ENCODE measurements around the gene PCDHGC3.

The PCDHGC3 gene

GRCh38 chr5:141477815-141478214, 2.0 kb downstream of the PCDHGC3 start:
- H3K27me3 ChIP-seq (ENCODE audit: low read depth, low read length): no peaks in the 10 kb centered on the region
- TF ChIP-seq EZH2phosphoT487 (IDR thresholded peaks at IDR 0.05; ENCODE audit: low read depth) (no peak), CTCF (IDR thresholded peaks at IDR 0.05; ENCODE audit: low read depth, low read length) (no peak)
- no peaks in the 10 kb centered on the region for H3K9me3 ChIP-seq (ENCODE audit: insufficient read depth, low read length)
- no peak overlapping the region for H3K4me2 ChIP-seq (ENCODE audit: low read length)
- no peaks in the 10 kb centered on the region for H3K79me2 ChIP-seq (ENCODE audit: low read length)
- H3K4me3 ChIP-seq (ENCODE audit: low read length): no peak overlapping the region
- no peak overlapping the region for H3K9ac ChIP-seq (ENCODE audit: low read length)
- no peak overlapping the region for H2AFZ ChIP-seq (ENCODE audit: low read depth, low read length)
- H3K4me1 ChIP-seq (ENCODE audit: low read length): no peaks in the 10 kb centered on the region
- no peaks in the 10 kb centered on the region for H4K20me1 ChIP-seq (ENCODE audit: insufficient read depth, low read length)
- no peak overlapping the region for H3K27ac ChIP-seq (ENCODE audit: low read length)
- no peaks in the 10 kb centered on the region for H3K36me3 ChIP-seq (replicated peaks; ENCODE audit: low read depth, low read length)

- Histone ChIP-seq H3K79me2 (ENCODE audit: low read length) (no peaks in the 10 kb centered on the region), H3K36me3 (replicated peaks; ENCODE audit: low read depth, low read length) (no peaks in the 10 kb centered on the region), H3K9me3 (ENCODE audit: insufficient read depth, low read length) (no peaks in the 10 kb centered on the region), H4K20me1 (ENCODE audit: insufficient read depth, low read length) (no peaks in the 10 kb centered on the region), H3K9ac (ENCODE audit: low read length) (no peak overlapping the region), H3K4me2 (ENCODE audit: low read length) (no peak overlapping the region), H3K27me3 (ENCODE audit: low read depth, low read length) (no peaks in the 10 kb centered on the region), H3K4me3 (ENCODE audit: low read length) (no peak overlapping the region), H2AFZ (ENCODE audit: low read depth, low read length) (no peak overlapping the region), H3K27ac (ENCODE audit: low read length) (no peak overlapping the region), H3K4me1 (ENCODE audit: low read length) (no peaks in the 10 kb centered on the region)
- no peak for TF ChIP-seq EZH2phosphoT487 (IDR thresholded peaks at IDR 0.05; ENCODE audit: low read depth)
- TF ChIP-seq CTCF (IDR thresholded peaks at IDR 0.05; ENCODE audit: low read depth, low read length): no peak
These were observed 2.7 kb downstream of the PCDHGC3 start for GRCh38 chr5:141478321-141478945.

GRCh38 chr5:141479776-141480175, 4.0 kb downstream of the PCDHGC3 start:
- Histone ChIP-seq H3K4me1 (ENCODE audit: low read length) (no peaks in the 10 kb centered on the region), H3K9ac (ENCODE audit: low read length) (no peak overlapping the region), H2AFZ (ENCODE audit: low read depth, low read length) (no peak overlapping the region), H3K27ac (ENCODE audit: low read length) (no peak overlapping the region), H3K79me2 (ENCODE audit: low read length) (no peaks in the 10 kb centered on the region), H4K20me1 (ENCODE audit: insufficient read depth, low read length) (no peaks in the 10 kb centered on the region), H3K27me3 (ENCODE audit: low read depth, low read length) (peaks cover 7% of the 10 kb centered on the region), H3K4me3 (ENCODE audit: low read length) (no peak overlapping the region), H3K36me3 (replicated peaks; ENCODE audit: low read depth, low read length) (no peaks in the 10 kb centered on the region), H3K9me3 (ENCODE audit: insufficient read depth, low read length) (no peaks in the 10 kb centered on the region), H3K4me2 (ENCODE audit: low read length) (no peak overlapping the region)
- TF ChIP-seq EZH2phosphoT487 (IDR thresholded peaks at IDR 0.05; ENCODE audit: low read depth) (no peak), CTCF (IDR thresholded peaks at IDR 0.05; ENCODE audit: low read depth, low read length) (no peak)

GRCh38 chr5:141483902-141484301, 8.1 kb downstream of the PCDHGC3 start:
- H3K4me2 ChIP-seq (ENCODE audit: low read length): peak overlapping the region; percentile 26; the same call in 1 of the 2 replicates
- no peaks in the 10 kb centered on the region for H3K36me3 ChIP-seq (replicated peaks; ENCODE audit: low read depth, low read length)
- TF ChIP-seq CTCF (IDR thresholded peaks at IDR 0.05; ENCODE audit: low read depth, low read length): no peak
- no peak for TF ChIP-seq EZH2phosphoT487 (IDR thresholded peaks at IDR 0.05; ENCODE audit: low read depth)
- no peak overlapping the region for H3K27ac ChIP-seq (ENCODE audit: low read length)
- H3K4me3 ChIP-seq (ENCODE audit: low read length): no peak overlapping the region
- no peak overlapping the region for H3K9ac ChIP-seq (ENCODE audit: low read length)
- peaks cover 13% of the 10 kb centered on the region for H3K27me3 ChIP-seq (ENCODE audit: low read depth, low read length)
- H3K9me3 ChIP-seq (ENCODE audit: insufficient read depth, low read length): no peaks in the 10 kb centered on the region
- no peak overlapping the region for H2AFZ ChIP-seq (ENCODE audit: low read depth, low read length)
- H4K20me1 ChIP-seq (ENCODE audit: insufficient read depth, low read length): no peaks in the 10 kb centered on the region
- H3K4me1 ChIP-seq (ENCODE audit: low read length): no peaks in the 10 kb centered on the region
- H3K79me2 ChIP-seq (ENCODE audit: low read length): no peaks in the 10 kb centered on the region
